Astrocyte of the spinal cord (primary cell): Measurements from ENCODE around the gene PTPRT.

Experiments
- DNase-seq: peaks from one replicate; pipeline ENCODE4 v3.0.0; 2011; ENCODE audit warnings: low read depth, low spot score
- H3K4me3 ChIP-seq: 2 replicates; pipeline ENCODE4 v1.5.1; 2011; ENCODE audit warnings: low read depth, mild to moderate bottlenecking, low read length, moderate library complexity
- in situ Hi-C: cut with HindIII; loops from 2 replicates; pipeline ENCODE4 v1.10.0; 2017; ENCODE audit warnings: low sequenced_read_pairs
- TF ChIP-seq, protein P1 (sequence below): IDR thresholded peaks from 2 replicates; pipeline ENCODE4 v1.5.1; 2012; ENCODE audit warnings: low read depth, mild to moderate bottlenecking, low read length, inconsistent platforms

The PTPRT gene

DNA sequence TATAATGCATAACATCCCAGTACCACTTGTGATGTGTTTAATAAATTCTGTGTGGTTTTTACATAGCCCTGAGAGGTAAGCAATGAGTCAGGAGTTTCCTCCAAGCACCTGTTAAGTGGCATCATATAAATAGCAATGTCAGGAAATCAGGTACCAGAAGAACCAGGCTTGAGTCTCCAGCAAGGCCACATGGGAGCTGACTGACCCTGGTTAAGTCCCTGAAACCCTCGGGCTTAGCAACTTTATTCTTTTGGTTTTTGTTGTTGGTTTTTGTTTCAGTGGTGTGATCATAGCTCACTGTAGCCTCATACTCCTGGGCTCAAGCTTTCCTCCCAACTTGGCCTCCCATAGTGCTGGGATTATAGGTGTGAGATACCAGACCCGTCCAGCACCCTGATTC lies 70.0 kb downstream of the PTPRT start:
- TF ChIP-seq, protein P1, sequence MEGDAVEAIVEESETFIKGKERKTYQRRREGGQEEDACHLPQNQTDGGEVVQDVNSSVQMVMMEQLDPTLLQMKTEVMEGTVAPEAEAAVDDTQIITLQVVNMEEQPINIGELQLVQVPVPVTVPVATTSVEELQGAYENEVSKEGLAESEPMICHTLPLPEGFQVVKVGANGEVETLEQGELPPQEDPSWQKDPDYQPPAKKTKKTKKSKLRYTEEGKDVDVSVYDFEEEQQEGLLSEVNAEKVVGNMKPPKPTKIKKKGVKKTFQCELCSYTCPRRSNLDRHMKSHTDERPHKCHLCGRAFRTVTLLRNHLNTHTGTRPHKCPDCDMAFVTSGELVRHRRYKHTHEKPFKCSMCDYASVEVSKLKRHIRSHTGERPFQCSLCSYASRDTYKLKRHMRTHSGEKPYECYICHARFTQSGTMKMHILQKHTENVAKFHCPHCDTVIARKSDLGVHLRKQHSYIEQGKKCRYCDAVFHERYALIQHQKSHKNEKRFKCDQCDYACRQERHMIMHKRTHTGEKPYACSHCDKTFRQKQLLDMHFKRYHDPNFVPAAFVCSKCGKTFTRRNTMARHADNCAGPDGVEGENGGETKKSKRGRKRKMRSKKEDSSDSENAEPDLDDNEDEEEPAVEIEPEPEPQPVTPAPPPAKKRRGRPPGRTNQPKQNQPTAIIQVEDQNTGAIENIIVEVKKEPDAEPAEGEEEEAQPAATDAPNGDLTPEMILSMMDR, result no peak
- no peak overlapping the region for H3K4me3 ChIP-seq
- in situ Hi-C loops, result no loop called here
- DNase-seq, result no peak

DNA sequence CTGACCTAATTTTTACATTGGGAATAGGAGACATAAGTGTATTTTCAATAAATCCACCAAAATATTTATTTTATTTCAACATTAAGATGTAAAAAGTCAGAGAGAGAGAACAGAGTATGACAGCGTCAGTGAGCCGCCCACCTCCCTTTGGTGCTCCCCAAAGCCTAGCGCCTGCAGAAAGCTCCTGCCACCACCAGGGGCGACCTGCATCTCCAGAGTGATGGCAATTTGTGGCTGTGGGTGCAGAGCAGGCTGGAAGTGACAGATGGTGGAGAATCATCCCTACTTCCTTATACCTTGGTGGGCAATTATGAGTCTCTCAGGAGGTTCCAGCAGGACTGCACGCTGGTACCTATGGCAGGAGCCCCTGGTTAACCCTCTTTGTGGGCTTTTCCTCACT lies 87.3 kb downstream of the PTPRT start:
- H3K4me3 ChIP-seq, result no peak overlapping the region
- TF ChIP-seq, protein P1, result no peak
- no peak for DNase-seq
- in situ Hi-C loops, result no loop called here

DNA sequence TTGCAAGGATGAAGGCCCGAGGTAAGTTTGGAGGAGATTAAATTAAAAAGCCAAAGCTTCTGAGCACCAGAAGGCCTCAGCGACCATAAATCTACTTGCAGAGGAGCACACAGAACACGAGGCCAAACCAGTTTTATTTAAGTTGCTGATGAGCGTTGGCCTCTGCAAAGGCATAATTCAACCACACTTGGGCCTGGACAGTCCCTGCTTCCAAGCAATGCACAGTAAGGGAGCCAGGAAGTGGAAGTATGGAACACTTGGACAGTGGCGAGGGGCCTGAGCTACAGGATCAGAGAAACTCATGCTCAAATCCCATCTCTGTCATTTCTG lies 92.8 kb downstream of the PTPRT start:
- TF ChIP-seq, protein P1, result no peak
- no peak overlapping the region for H3K4me3 ChIP-seq
- in situ Hi-C loops, result no loop called here
- DNase-seq, result no peak

DNA sequence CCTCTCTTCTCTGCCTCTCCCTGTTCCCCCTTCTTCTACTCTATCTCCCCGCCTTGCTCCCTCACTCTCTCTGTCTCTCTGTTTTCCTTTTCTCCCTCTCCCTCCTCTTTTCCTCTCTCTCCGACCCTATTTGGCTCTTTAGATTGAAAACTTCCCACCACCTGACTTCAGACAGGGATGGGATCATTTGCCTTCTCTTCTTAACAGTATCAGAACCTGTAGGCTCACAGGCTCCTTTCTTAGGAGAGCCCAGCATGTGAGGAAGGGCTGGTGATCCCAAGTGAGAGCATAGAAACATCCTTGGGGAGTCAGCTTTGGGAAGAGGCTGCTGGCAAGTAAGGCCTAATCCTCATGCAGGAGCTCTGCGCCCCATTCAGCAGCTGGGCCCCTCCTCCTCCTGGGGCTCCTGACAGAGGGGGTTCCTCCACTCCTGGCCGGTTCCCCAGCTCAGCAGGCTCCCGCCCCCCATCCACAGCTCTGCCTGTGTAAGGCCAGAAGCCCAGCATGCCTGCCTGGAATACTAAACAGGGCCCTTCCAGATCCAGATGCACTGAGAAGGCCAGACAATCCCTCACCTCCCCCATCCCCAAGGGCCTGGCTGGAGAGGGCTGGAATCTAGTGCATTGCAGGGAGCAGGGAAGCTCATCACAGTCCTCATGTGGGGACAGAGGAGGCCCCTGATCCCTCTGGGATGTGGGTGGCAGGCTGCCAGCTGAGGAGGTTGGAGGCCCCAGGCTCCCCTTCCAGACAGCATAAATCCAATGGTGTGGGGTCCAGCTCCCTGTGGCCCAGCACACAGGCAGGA lies 93.4 kb downstream of the PTPRT start:
- in situ Hi-C loops, result no loop called here
- TF ChIP-seq, protein P1, result no peak
- no peak for DNase-seq
- H3K4me3 ChIP-seq, result no peak overlapping the region

DNA sequence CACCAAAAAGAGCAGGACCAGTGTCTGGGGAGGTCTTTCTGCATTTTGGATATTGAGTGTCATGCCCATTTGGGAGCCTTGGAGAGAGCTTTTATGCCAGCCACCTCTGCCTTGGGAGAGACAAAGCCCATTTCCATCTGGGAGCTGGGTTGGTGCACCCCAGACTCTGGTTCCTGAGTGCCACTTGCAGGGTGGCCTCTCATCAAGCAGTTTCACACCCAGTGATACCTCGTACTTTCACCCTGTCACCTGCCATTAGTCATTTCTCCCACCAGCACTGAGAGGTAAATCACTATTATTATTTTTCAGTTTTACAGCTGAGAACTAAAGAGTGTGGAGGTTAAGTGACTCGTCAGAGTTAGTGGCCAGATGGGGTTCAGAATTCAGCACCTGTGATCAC lies 94.7 kb downstream of the PTPRT start:
- in situ Hi-C loops, result no loop called here
- DNase-seq, result no peak
- H3K4me3 ChIP-seq, result no peak overlapping the region
- TF ChIP-seq, protein P1, result no peak

DNA sequence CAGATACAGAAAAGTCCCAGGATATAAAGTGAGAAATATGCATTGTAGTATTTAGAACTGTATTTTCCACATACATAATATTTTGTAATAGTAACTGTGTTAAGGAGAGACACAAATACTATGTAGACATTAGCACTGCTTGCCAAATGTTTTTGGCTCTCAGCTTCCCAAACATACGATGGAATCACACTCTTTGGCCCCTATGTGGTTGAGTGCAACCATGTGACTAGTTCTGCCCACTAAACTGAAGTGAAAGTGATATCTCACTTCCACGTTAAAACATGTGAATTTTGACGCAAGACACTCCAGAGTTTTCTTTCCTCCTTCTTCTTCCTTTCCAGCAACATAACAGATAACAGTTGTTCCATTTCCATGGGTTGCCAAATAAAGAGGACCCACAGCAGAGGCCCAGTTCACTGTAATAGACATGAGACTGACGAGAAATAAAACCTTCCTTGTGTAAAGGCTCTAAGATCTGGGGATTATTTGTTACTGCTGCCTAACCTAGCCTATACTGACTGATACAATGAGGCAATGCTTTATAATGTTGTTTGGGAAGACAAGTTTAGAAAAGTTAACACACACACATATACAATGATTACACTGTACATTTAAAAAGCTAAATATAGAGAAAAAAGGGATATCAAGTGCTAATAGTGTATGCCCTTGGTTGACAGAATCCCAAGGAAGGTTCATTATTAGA lies 97.2 kb downstream of the PTPRT start:
- no peak overlapping the region for H3K4me3 ChIP-seq
- DNase-seq, result no peak
- TF ChIP-seq, protein P1, result no peak
- in situ Hi-C loops, result no loop called here
